ES-I3 (cell line): ENCODE measurements around the gene WDR82.
A peak's percentile ranks its signal among the peaks of the same experiment; 100 is the strongest.

Experiments used
- H3K36me3 ChIP-seq: 2 replicates; pipeline ENCODE4 v1.6.1; 2013; ENCODE audit warnings: mild to moderate bottlenecking, low read length, control low read depth, moderate library complexity; ENCODE audit not compliant: insufficient read depth
- H3K4me1 ChIP-seq: 2 replicates; pipeline ENCODE4 v1.6.1; 2013; ENCODE audit warnings: mild to moderate bottlenecking, control low read depth, low read length; ENCODE audit not compliant: insufficient read depth
- H3K9ac ChIP-seq: 2 replicates; pipeline ENCODE4 v1.6.1; 2013; ENCODE audit warnings: low read depth, mild to moderate bottlenecking, low read length, moderate library complexity
- H3K9me3 ChIP-seq: 2 replicates; pipeline ENCODE4 v1.6.1; 2013; ENCODE audit warnings: mild to moderate bottlenecking, low read length, moderate library complexity; ENCODE audit not compliant: control insufficient read depth, insufficient read depth

Gene WDR82

DNA sequence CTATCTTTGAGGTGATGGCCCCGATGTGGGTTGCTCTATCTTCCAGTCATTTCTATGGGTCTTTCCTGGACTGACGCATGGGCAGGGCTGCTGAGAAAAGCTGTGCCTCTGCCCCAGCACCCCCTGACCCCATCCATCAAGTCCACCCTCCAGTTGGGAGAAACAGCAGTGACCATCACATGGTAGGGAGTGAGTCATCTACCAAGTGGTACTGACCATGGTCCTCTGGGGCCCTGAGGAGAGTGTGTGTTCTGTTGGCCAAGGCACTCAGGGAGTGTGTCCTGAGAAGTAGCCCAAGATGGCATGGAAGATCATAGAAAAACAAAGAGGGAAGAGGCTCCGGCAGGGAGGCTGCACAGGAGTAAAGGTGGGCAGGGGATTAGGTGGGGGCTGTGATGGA, 36.0 kb upstream of the WDR82 start:
- Histone ChIP-seq H3K9me3 (no peaks in the 10 kb centered on the region), H3K36me3 (no peaks in the 10 kb centered on the region), H3K9ac (no peak overlapping the region), H3K4me1 (peaks cover 11% of the 10 kb centered on the region)

DNA sequence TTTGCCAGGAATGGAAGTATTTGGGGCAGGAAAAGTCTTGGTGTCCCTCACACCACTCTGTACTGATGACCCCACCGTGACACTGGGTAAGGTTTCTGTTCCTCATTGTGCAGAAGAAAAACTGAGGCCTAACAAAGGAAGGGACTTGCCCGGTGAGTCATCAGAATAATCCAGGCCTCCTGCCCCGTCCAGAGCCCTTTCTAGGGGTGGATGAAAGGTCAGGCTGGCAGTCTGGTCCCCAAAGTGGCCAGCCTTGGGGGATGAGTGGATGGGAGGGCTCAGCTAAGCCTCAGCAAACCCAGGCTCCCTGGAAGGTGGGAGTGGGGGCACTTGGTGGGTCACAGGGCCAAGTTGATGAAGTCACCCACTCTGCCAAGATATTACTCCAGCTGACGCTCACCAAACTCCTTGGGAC, 35.3 kb upstream of the WDR82 start:
- Histone ChIP-seq H3K36me3 (no peaks in the 10 kb centered on the region), H3K9ac (no peak overlapping the region), H3K4me1 (peaks cover 11% of the 10 kb centered on the region), H3K9me3 (no peaks in the 10 kb centered on the region)

DNA sequence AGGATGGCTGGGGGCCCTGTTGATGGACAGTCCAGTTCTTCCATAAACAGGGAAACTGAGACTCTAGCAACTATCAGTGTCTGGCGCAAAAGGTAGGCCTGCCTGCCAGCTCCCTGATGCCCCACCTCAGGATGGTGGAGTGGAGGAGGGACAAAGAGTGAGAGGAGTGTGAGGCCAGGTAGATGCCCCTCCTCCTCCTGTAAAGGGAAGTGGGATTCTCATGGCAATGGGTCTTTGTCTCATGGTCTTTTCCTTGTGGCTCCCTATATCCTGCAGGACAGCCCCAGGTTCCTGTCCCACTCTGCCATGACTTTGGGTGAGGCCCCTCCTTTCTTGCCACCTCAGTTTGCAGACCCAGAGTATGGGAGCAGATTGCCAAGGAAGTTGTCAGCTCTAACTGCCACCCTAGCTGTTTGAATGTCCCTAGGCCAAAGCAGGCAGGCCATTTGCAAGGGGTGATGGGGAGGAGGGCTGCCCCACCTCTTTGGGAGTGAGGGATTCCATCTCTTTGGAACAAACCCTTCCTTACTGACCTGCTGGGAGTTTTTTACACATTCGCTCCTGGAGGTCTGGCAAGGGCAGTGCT, 34.8 kb upstream of the WDR82 start:
- Histone ChIP-seq H3K9me3 (no peaks in the 10 kb centered on the region), H3K36me3 (no peaks in the 10 kb centered on the region), H3K9ac (no peak overlapping the region), H3K4me1 (peaks cover 11% of the 10 kb centered on the region)

DNA sequence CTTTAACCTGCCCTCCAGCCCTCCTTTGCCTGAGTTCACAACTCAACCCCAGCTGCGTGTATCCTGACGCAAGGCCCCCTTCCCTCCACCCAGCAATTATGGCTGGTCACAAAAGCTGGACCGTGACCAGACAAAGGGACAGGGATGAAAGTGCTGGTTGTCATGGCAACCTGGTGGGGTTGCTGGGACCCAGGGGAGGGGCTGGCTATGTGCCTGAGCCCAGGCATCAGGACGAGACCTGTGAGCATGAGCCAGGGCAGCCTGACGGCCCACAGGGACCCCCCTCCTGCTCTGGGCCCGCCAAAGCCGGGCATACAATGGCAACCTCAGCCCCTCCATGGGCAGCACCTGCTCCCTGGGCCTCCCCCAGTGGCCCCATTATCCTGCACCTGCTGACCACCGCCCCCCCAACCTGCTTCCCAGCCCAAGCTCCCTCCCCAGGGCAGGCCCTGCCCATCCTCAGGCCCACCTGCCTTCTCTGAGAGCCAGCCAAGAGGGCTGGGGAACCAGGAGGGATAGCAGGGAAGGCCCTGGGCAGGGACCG, 33.2 kb upstream of the WDR82 start:
- Histone ChIP-seq H3K36me3 (no peaks in the 10 kb centered on the region), H3K9ac (no peak overlapping the region), H3K4me1 (peaks cover 11% of the 10 kb centered on the region), H3K9me3 (no peaks in the 10 kb centered on the region)

DNA sequence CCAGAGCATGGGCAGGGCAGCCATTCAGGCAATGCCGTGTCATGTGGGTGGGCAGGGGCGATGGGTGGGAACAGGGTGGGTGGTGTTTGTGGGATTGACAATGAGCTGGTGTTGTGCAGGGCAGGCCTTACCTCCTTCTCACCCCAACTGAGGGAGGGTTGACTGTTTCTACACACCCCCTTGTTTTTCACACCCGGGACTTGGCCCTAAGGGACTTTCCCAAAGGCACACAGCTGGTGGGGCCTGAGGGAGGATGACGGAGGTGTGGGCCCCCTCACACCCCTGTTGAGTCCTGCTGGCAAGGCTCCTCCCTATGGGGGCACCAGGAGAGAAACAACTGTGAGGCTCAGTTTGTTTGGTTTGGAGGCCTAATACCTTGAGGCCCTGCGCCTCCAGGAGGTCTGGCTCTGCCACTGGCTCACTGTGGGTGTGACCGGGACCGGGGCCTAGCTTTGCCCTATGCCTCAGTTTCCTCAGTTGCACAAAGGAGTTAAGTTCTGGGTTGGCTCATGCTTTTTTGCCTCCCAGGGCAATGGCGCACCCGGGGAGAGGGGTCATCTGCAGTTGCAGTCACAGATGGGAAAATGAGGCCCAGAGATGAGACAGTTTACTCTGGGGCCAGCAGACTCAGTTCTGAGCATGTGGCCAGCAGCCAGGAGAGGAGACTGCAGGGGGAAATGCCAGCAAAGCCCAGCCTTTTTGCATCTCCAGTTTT, 32.6 kb upstream of the WDR82 start:
- Histone ChIP-seq H3K4me1 (peaks cover 11% of the 10 kb centered on the region), H3K36me3 (no peaks in the 10 kb centered on the region), H3K9me3 (no peaks in the 10 kb centered on the region), H3K9ac (no peak overlapping the region)

DNA sequence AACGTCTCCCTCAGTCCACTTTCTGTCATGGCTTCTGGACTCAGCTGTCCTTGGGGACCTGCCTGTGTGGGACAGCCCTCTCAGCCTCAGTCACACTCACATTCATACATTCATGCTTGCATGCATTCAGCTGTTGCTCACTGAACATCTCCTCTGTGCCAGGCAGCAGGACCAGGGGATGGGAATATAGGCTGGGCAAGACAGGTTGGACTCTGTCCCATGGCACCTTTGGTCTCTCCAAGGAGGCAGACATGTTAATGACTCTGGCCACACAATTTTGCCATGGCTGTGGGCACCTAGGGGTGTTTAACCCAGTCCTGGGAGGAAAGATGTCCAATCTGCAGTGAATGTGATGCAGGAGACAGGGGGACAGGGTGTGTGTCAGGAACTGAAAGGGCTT, 29.9 kb upstream of the WDR82 start:
- no peak overlapping the region for H3K9ac ChIP-seq

DNA sequence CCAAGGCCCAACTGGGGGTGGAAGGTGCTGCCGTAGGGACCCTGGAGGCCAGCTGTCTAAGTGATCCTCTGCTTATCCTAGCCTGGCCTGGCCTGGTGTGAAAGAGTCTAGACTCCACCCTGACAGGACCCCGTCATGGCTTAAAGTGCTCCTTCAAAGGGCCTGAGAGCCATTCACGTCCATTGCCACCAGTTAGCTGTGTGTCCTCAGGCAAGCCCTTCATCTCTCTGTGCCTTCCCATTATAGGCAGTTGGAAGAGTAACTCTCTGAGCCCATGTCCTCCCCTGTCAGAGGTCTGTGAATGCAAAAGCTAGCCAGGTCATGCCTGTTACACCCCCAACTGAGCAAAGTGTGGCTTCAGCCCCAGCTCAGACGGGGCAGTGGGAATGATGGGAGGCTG, 28.5 kb upstream of the WDR82 start:
- Histone ChIP-seq H3K9me3 (no peaks in the 10 kb centered on the region), H3K9ac (no peak overlapping the region), H3K4me1 (no peaks in the 10 kb centered on the region), H3K36me3 (no peaks in the 10 kb centered on the region)

More for the DNA sequence above, 29.9 kb upstream of the WDR82 start:
- no peaks in the 10 kb centered on the region for H3K36me3 ChIP-seq
- peaks cover 2% of the 10 kb centered on the region for H3K4me1 ChIP-seq
- H3K9me3 ChIP-seq: no peaks in the 10 kb centered on the region

DNA sequence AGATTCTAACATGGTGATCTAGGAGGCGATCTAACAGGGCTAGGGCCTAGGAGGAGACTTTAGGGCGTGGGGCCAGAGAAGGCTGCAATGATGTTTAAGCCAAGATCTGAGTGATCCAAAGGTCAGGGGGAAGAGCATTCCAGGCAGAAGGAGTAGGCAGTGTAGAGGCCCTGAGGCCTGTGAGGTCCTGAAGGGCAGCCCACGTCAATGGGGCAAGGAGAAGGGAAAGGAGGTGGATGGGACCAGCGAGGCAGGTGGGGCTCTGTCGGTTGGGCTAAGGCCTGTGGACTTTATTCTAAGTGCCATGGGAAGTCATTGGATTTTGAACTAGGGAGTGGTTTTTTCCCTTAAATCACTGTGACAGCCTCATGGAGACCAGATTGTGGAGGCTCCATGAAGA, 27.5 kb upstream of the WDR82 start:
- Histone ChIP-seq H3K4me1 (no peaks in the 10 kb centered on the region), H3K9me3 (no peaks in the 10 kb centered on the region), H3K36me3 (no peaks in the 10 kb centered on the region), H3K9ac (no peak overlapping the region)

DNA sequence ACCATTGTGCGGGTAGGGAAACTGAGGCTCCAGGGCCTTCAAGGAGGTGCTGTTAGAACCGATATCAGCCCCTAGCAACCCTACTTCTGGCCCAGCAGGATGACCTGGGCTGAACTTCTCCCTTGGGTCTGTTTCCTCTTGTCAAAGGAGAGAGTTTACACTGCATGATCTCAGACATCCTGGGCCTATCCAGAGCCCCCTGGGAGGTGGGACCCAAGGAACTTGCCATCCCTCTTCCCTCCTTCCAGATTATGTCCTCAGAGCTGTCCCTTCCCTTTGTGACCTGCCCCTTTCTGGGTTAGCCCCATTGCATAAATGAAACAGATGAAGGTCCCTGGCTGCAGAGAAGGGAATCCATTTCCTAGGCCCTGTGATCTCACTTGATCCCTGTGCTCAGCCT, 25.4 kb upstream of the WDR82 start:
- H3K9ac ChIP-seq: no peak overlapping the region
- H3K36me3 ChIP-seq: no peaks in the 10 kb centered on the region
- no peaks in the 10 kb centered on the region; the same call in 1 of the 2 replicates for H3K4me1 ChIP-seq
- H3K9me3 ChIP-seq: no peaks in the 10 kb centered on the region

DNA sequence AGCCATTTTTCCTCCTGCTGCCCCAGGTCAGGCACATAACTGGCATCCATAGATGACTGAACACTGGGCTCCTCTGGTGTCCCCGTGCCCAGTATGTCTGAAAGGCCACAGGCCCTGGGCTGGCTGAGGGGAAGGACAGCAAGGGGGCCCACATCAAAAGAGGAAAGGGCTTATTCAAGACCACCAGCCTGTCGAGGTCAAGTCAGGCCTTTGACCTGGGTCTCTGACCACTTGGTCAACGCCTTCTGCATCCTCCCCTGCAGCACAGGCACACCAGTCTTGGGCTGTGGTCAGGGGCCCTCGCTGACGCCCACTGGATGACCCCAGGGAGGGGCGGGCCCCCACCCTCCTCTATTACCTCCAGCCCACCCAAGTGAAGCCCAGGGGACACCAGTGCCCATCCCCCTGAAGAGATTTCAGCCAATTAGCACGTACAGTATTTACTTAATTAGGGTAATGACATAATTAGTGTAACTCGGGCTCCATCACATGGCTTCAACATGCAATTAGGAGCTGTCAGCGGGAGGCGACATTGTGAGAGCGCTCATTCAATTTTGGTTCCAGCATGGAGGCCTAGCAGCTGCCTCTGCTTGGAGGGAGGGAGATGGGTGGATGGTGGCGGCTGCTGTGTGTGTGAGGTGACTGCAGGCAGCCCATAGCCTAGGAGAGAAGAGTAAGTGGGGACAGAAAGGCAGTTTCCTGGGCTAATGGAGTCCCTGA, 24.1 kb upstream of the WDR82 start:
- peaks cover 7% of the 10 kb centered on the region; the same call in 1 of the 2 replicates for H3K4me1 ChIP-seq
- no peaks in the 10 kb centered on the region for H3K36me3 ChIP-seq
- H3K9me3 ChIP-seq: no peaks in the 10 kb centered on the region
- H3K9ac ChIP-seq: no peak overlapping the region

DNA sequence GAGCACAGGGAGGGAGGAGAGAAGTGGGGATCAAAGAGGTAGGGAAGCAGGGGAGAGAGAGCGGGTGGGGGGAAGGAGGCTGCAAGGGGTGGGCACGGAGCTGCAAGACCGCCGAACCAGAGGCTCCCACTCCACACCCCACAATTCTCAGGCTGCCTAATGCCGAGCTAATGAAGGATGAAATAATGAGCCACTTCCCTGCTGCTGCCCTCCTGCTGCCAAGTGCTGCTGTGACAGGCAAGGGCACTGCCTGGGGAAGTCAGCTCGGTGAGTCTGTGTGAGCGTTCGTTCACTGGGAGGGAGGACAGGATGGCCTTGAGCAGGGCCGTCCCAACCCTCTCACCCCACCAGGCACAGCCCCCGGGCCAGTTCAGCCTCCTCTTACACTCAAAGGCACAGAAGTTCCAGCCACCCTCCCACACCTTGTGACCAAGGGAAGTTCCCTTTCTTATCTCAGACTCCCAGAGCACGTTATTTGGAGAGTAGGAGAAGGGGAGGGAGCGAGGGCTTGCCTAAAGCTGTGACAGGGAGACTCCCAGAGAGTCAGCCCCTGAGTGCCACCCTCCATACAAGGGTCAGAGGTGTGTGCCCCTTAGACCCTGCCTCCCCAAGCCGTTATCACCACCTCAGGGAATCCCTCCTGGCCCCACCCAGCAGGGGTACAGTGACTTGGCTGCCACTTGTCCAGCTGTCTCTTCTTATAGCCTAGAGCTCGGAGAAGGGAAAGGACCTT, 21.6 kb upstream of the WDR82 start:
- H3K9me3 ChIP-seq: no peaks in the 10 kb centered on the region
- peak overlapping the region; percentile 50 for H3K9ac ChIP-seq
- H3K4me1 ChIP-seq: peaks cover 7% of the 10 kb centered on the region; the same call in 1 of the 2 replicates
- no peaks in the 10 kb centered on the region for H3K36me3 ChIP-seq

DNA sequence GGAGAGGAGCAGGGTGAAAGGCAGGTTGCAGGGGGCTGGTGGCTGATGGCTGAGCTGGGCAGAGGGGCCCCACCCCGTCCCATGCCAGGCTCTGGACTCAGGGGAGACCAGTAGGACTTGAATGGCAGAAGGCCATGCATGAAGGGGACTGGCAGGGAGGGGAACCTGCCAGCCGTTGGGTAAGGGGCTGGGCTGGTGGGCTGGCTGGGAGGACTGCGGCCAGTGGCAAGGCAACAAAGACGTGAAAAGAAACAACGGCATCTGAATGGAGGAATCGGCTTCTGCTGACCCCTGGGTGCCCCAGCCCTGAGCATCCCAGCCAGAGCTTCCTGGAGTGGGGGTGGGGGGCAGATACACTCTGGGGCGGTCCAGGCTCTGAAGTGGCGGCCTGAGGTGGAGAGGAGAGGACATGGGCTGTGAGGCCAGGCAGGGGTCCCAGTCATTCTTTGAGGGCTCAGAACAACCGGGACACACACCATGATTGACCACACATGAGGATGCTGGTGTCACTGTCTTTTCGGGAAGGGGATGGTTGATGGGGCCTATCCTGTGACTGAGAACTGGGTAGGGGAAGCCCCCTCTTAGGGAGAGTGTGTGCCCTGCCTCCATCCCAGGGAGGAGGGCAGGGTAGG, 20.9 kb upstream of the WDR82 start:
- Histone ChIP-seq H3K4me1 (peaks cover 7% of the 10 kb centered on the region; the same call in 1 of the 2 replicates), H3K9ac (peak overlapping the region; percentile 50), H3K36me3 (no peaks in the 10 kb centered on the region), H3K9me3 (no peaks in the 10 kb centered on the region)

DNA sequence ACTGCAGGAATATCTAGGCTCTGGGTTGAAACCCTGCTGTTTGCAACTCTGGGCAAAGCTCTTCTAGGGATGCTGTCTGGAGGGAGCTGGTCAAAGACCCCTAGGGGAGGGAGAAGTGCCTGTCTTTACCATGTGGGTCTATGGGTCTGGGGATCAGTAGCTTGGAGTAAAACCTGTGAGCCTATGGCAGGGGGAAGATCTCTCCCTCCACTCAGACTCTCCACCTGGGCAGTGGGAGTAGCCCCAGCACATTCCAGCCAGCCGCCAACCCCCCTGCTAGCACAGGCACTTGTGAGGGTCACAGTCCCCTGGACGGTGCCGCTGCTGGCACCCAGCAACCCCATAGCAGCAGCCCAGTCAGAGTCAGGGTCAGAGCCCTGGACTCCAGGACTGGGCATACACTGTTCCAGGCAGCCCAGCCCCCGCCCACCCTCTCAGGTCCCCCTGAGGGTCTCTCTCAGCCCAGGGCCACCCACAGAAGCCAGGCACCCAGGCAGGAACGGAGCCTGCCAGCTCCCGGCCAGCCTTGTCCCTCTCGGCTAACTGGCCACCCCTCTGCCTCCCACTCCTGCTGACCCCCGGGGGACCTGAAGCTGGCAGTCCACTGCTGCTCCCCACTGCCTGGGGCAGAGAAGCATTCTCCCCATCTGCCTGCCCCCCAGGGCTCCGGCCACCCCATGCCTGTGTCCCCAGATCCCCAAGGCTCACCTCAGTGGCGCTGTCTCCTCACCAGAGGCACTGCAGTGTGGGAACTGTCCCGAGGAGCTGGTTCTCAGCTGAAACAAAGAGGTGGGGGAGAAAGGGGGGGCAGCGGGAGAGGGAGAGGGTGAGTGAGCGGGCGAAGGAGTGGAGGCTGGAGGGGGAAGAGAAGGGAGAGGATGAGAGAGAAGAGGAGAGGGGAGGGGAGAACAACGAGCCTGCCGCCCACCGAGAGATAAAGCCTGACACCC, 20.0 kb upstream of the WDR82 start:
- Histone ChIP-seq H3K4me1 (peaks cover 7% of the 10 kb centered on the region; the same call in 1 of the 2 replicates), H3K9me3 (no peaks in the 10 kb centered on the region), H3K36me3 (no peaks in the 10 kb centered on the region), H3K9ac (peak overlapping the region; percentile 50)
